ENCODE measurements around the gene SPECC1L. TPM values are rescaled to one million over a fixed set of nuclear protein-coding genes. Genes with fewer than 3 reads are reported as not detected.
A peak's percentile ranks its signal among the peaks of the same experiment; 100 is the strongest.

The SPECC1L gene
- total and polyA plus RNA-seq, 10 of the 15 experiments (the other 5 are each of a cell fraction or from before 2014, with no cell fraction given), result 1.9 to 40.6 (median 19.1) TPM

DNA sequence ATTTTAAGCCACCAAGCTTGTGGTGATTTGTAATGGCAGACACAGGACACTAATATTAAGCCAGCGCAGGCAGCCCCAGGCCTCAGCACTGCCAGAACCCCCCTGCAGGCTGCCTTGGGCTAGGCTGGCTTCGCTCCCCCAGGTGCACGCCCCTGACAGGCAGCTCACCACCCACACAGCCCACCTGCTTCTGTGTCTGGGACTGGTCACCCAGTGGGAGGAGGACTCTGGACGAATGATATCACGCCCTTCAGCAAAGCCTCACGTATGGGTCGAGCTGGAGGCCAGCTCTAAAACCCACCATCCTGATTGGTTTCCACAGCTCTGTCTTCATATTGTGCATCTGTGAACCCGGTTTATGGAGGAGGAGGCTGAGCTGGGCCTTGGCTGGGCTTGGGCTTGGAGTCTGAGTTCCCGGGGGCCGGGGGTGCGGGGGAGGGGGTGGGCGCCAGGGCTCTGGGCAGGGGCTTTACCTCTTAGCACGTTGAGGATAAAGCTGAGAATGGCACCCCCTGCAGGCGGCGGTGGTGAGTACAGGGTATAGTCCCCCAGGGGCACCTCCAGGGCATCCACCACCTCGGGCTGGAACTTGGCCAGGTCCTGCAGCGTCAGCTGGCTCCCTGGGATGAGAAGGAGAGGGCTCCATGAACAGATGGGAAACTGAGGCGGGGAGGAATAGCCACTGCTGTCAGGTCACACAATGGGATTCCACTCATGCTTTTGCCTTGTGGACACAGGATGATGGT is 39.5 kb upstream of the SPECC1L start:
- ChIA-PET POLR2A (no interaction called here), SMC1A (ENCODE audit: uncharacterized antibody, unreplicated experiment) (interaction anchor here (0.9 to 2.0 kb wide), 4 partner anchors 33 to 174 kb away, joined by 3 to 16 read pairs (median 4); no protein-coding TSS in a partner anchor), RAD21 (ENCODE audit: unreplicated experiment) (interaction anchor here (0.6 to 1.7 kb wide), 6 partner anchors 11 to 242 kb away, joined by 3 to 13 read pairs (median 4); no protein-coding TSS in a partner anchor), CTCF (interaction anchor here (0.6 to 3.7 kb wide), 17 partner anchors 8 to 218 kb away, joined by 3 to 27 read pairs (median 6); no protein-coding TSS in a partner anchor)
- H3K4me1 ChIP-seq (ENCODE audit: control insufficient read depth, insufficient read depth, low read length), result no peaks in the 10 kb centered on the region
- H3K79me2 ChIP-seq (ENCODE audit: control insufficient read depth, insufficient read depth, low read length), result no peaks in the 10 kb centered on the region
- H3K27ac ChIP-seq (ENCODE audit: control insufficient read depth, insufficient read depth), result no peak overlapping the region
- no peak overlapping the region for H3K9ac ChIP-seq (ENCODE audit: control insufficient read depth, insufficient read depth, low read length)
- intact Hi-C loops (cut with micrococcal nuclease; ENCODE audit: unreplicated experiment) (no loop called here), in situ Hi-C loops (cut with MboI) (no loop called here)
- no peak overlapping the region for H3K4me2 ChIP-seq (ENCODE audit: control insufficient read depth, insufficient read depth)
- H4K20me1 ChIP-seq (ENCODE audit: control insufficient read depth, insufficient read depth), result no peaks in the 10 kb centered on the region
- WGBS (ENCODE audit: insufficient coverage, insufficient replicate concordance, low lambda C conversion rate, missing lambda C conversion rate), result 16% methylated on average over 13 of the region's 18 CpGs
- H3K9me3 ChIP-seq (replicated peaks; ENCODE audit: control insufficient read depth, insufficient read depth, low read length), result no peaks in the 10 kb centered on the region
- H3K27me3 ChIP-seq (replicated peaks in 1 of 2; ENCODE audit: control insufficient read depth in 2 of 2, insufficient read depth in 2 of 2, low read length in 1 of 2), result no peaks in the 10 kb centered on the region
- no peaks in the 10 kb centered on the region for H3K36me3 ChIP-seq (ENCODE audit: control insufficient read depth in 2 of 2, insufficient read depth in 2 of 2, low read length in 1 of 2)
- DNase-seq (ENCODE audit: low read depth, low spot score), result no peak
- FAIRE-seq, result no peak
- no peak overlapping the region for H2AFZ ChIP-seq (ENCODE audit: control insufficient read depth, low read depth, low read length)
- no peak overlapping the region for H3K4me3 ChIP-seq
- ATAC-seq, result peak; percentile 95
- BruUV-seq (replicated peaks), result no TSS peak
- TF ChIP-seq, protein P1, sequence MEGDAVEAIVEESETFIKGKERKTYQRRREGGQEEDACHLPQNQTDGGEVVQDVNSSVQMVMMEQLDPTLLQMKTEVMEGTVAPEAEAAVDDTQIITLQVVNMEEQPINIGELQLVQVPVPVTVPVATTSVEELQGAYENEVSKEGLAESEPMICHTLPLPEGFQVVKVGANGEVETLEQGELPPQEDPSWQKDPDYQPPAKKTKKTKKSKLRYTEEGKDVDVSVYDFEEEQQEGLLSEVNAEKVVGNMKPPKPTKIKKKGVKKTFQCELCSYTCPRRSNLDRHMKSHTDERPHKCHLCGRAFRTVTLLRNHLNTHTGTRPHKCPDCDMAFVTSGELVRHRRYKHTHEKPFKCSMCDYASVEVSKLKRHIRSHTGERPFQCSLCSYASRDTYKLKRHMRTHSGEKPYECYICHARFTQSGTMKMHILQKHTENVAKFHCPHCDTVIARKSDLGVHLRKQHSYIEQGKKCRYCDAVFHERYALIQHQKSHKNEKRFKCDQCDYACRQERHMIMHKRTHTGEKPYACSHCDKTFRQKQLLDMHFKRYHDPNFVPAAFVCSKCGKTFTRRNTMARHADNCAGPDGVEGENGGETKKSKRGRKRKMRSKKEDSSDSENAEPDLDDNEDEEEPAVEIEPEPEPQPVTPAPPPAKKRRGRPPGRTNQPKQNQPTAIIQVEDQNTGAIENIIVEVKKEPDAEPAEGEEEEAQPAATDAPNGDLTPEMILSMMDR (IDR thresholded peaks at IDR 0.05 in 2 of 3, conservative IDR thresholded peaks at IDR 0.05 in 1 of 3; ENCODE audit: control insufficient read depth in 2 of 3, extremely low read depth in 1 of 3, insufficient read depth in 1 of 3, low read depth in 3 of 3, low read length in 3 of 3), result peak; percentile 46 to 64 (median 56); a peak in 5 of 6 replicates
- no peak for TF ChIP-seq KLF5 (IDR thresholded peaks at IDR 0.05; ENCODE audit: partially characterized antibody)
- TF ChIP-seq, protein P2, sequence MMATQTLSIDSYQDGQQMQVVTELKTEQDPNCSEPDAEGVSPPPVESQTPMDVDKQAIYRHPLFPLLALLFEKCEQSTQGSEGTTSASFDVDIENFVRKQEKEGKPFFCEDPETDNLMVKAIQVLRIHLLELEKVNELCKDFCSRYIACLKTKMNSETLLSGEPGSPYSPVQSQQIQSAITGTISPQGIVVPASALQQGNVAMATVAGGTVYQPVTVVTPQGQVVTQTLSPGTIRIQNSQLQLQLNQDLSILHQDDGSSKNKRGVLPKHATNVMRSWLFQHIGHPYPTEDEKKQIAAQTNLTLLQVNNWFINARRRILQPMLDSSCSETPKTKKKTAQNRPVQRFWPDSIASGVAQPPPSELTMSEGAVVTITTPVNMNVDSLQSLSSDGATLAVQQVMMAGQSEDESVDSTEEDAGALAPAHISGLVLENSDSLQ (IDR thresholded peaks at IDR 0.05), result peak; percentile 23; the same call in 1 of the 2 replicates
- TF ChIP-seq, protein P3, sequence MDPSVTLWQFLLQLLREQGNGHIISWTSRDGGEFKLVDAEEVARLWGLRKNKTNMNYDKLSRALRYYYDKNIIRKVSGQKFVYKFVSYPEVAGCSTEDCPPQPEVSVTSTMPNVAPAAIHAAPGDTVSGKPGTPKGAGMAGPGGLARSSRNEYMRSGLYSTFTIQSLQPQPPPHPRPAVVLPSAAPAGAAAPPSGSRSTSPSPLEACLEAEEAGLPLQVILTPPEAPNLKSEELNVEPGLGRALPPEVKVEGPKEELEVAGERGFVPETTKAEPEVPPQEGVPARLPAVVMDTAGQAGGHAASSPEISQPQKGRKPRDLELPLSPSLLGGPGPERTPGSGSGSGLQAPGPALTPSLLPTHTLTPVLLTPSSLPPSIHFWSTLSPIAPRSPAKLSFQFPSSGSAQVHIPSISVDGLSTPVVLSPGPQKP (IDR thresholded peaks at IDR 0.05; ENCODE audit: low read depth, low read length), result no peak
- peak; percentile 41; the same call in 1 of the 2 replicates for TF ChIP-seq SMC3 (IDR thresholded peaks at IDR 0.05; ENCODE audit: borderline replicate concordance, low read length)
- TF ChIP-seq RAD21 (IDR thresholded peaks at IDR 0.05; ENCODE audit: insufficient read depth, low read depth, low read length), result peak; percentile 40
- no peak for TF ChIP-seq SMARCA5 (IDR thresholded peaks at IDR 0.05)
